RWPE1 (cell line): ENCODE measurements around the gene STAC2.

Experiments
- CTCF ChIA-PET: fragments of 350-600 bp; sonication (Branson Sonifier 250); formaldehyde crosslinking; extraction: SDS; loops from one replicate; lab custom pipeline; 2021; lab: Yijun Ruan, JAX
- POLR2A ChIA-PET: fragments of 400-600 bp; formaldehyde crosslinking; extraction: SDS; loops from one replicate; lab custom pipeline; 2020; ENCODE audit warnings: antibody characterized with exemption; ENCODE audit not compliant: low non-redundant PET; lab: Yijun Ruan, JAX
- DNase-seq: peaks from one replicate; pipeline ENCODE4 v3.0.0; 2012; ENCODE audit warnings: low spot score
- H3K27ac ChIP-seq: fragments of 450-650 bp; 2 replicates; pipeline ENCODE4 v1.5.1; 2017
- CTCF ChIP-seq: fragments of 450-650 bp; conservative IDR thresholded peaks from 2 replicates; pipeline ENCODE4 v1.5.1; 2017; ENCODE audit warnings: low read depth, mild to moderate bottlenecking

STAC2 gene

GRCh38 chr17:39240631-39241030 lies 14.9 kb upstream of the STAC2 start:
- no peak overlapping the region for H3K27ac ChIP-seq
- POLR2A ChIA-PET, result no interaction called here
- TF ChIP-seq CTCF, result no peak
- no peak for DNase-seq
- CTCF ChIA-PET, result interaction anchor here (1.1 kb wide), 1 partner anchor 28 kb away, joined by 5 read pairs; no protein-coding TSS in a partner anchor

- CTCF ChIA-PET, result interaction anchor here (0.6 to 3.3 kb wide), 5 partner anchors 27 to 153 kb away, joined by 3 to 26 read pairs (median 4); no protein-coding TSS in a partner anchor
- POLR2A ChIA-PET, result no interaction called here
Observed at GRCh38 chr17:39239640-39240314, 14.0 kb upstream of the STAC2 start.

DNA sequence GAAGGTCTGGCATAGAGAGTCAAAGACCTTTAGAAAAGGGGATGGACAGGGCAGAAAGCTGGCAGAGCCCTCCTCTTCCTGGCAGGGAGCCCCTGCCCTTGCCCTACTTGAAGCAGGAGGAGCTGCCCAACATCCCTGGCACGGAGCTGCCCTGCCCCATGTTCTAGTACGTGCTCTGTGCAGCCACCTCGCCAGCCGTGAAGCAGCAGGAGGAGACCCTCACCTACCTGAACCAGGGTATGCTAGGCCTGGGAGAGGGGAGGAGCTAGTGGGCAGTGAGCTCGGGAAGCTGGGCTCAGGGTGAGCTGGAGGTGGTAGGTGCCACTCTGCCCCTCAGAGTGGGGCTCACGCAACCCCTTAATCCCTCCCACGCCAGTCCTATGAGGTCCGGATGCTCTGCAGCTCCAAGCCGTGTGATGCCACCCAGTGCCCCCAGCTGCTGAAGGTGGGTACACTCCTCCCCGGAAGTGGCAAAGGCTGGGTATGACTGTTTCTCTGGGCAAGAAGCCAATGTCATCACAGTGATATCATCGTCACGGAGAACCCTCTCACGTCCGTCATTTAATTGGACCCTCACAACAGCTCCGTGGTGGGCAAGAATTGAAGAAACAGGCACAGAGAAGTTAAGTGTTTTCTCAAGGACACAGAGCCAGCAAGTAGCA lies 12.7 kb upstream of the STAC2 start:
- TF ChIP-seq CTCF, result no peak
- ChIA-PET CTCF (interaction anchor here (0.6 to 3.3 kb wide), 6 partner anchors 11 to 401 kb away, joined by 3 to 26 read pairs (median 3); no protein-coding TSS in a partner anchor), POLR2A (no interaction called here)
- peak; percentile 66 for DNase-seq
- peak overlapping the region; percentile 65 for H3K27ac ChIP-seq

More at GRCh38 chr17:39239640-39240314, 14.0 kb upstream of the STAC2 start:
- no peak overlapping the region for H3K27ac ChIP-seq
- peak; percentile 48 for DNase-seq
- peak; percentile 52 for TF ChIP-seq CTCF

DNA sequence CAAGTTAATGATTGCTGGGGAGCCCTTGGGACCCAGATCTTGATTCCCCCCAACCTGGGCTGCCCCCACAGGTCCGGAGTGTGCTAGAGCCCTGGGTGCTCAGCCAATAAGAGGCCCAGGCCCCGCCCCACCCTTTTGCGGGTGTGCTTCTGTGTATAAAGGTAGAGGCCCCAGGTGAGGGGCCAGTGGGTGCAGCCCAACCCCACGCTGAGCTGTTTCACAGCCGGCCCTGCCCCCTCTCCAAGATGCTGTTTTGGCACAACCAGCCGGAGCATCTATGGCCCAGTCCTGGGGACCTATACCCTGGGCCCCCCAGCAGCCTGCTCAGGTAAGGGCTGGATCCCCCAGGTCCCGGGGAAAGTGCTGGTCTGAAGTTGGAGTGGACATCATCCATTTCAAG lies 11.8 kb upstream of the STAC2 start:
- no peak for TF ChIP-seq CTCF
- POLR2A ChIA-PET, result no interaction called here
- CTCF ChIA-PET, result interaction anchor here (1.0 to 3.3 kb wide), 3 partner anchors 12 to 33 kb away, joined by 3 to 26 read pairs (median 3); no protein-coding TSS in a partner anchor
- DNase-seq, result no peak
- H3K27ac ChIP-seq, result peak overlapping the region; percentile 65

DNA sequence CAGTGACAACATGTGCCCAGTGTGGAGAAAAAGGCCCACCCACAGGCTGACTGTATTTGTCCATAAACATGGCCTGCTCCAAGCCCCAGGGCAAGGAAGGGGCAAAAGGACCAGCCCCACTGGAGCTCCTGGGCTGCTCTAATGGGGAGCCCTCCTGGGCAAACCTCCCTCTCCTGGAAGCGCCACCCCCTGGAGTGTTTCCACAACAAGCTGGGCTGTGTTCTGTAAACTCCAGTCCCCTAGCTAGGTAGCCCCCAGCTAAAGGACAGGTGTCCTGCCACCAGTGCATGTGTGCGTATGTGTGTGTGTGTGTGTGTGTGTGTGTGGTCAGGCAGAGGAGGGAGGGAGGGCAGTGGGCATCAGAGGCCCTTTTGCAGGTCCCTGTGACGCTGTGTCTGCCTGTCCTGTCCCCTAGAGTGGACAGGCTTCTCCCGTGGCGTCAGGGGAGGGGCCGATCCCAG lies 11.3 kb upstream of the STAC2 start:
- TF ChIP-seq CTCF, result no peak
- ChIA-PET POLR2A (interaction anchor here (1.0 kb wide), 1 partner anchor 14 kb away, joined by 4 read pairs; no protein-coding TSS in a partner anchor), CTCF (interaction anchor here (1.2 to 3.3 kb wide), 2 partner anchors 13 to 30 kb away, joined by 6 to 26 read pairs; no protein-coding TSS in a partner anchor)
- no peak for DNase-seq
- peak overlapping the region; percentile 22 for H3K27ac ChIP-seq

DNA sequence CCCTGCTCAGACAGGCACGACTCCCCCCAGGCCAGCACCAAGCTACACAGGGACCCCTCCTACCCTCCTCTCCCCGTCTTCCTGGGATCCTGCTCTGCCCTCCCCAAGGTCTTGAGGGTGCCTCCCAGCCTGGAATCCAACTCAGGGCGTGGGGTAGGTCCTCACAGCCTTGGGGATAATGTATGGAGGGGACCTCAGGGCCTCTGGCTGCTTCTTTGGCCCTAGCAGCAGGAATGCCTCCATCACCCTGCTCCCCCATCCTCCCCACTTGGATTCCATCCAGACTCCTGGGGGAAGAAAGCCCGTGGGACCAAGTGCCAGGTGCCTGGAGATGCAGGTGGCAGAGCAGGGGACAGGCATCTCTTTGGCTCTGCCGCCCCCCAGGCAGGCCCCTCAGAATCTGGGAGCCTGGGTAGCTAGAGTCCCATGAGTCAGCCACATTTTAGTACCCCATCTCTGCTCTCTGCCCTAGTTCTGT lies 10.7 kb upstream of the STAC2 start:
- CTCF ChIA-PET, result interaction anchor here (0.6 to 2.3 kb wide), 7 partner anchors 8 to 690 kb away, joined by 3 to 15 read pairs (median 6); no protein-coding TSS in a partner anchor
- DNase-seq, result no peak
- peak overlapping the region; percentile 22 for H3K27ac ChIP-seq
- TF ChIP-seq CTCF, result no peak
- POLR2A ChIA-PET, result interaction anchor here (1.0 kb wide), 1 partner anchor 13 kb away, joined by 4 read pairs; no protein-coding TSS in a partner anchor
